ENCODE data around the gene OPRM1.

The OPRM1 gene

GRCh38 chr6:154206141-154206540, 167.1 kb downstream of the OPRM1 start:
- DNase-seq (ENCODE audit: low read depth), result no peak

GRCh38 chr6:154206996-154207395, 168.0 kb downstream of the OPRM1 start:
- no peak for DNase-seq (ENCODE audit: low read depth)

- no peak for DNase-seq (ENCODE audit: low read depth)
Observed at GRCh38 chr6:154209555-154209954, 170.5 kb downstream of the OPRM1 start.

- DNase-seq (ENCODE audit: low read depth), result no peak
Observed at GRCh38 chr6:154210678-154211077, 171.6 kb downstream of the OPRM1 start.

GRCh38 chr6:154213782-154214181, 174.7 kb downstream of the OPRM1 start:
- no peak for DNase-seq (ENCODE audit: low read depth)

GRCh38 chr6:154218301-154218700, 179.3 kb downstream of the OPRM1 start:
- no peak for DNase-seq (ENCODE audit: low read depth)

GRCh38 chr6:154218787-154219186, 179.7 kb downstream of the OPRM1 start:
- DNase-seq (ENCODE audit: low read depth), result no peak

GRCh38 chr6:154219250-154219649, 180.2 kb downstream of the OPRM1 start:
- DNase-seq (ENCODE audit: low read depth), result no peak

- DNase-seq (ENCODE audit: low read depth), result no peak
Observed at GRCh38 chr6:154222716-154223115, 183.7 kb downstream of the OPRM1 start.

- no peak for DNase-seq (ENCODE audit: low read depth)
Observed at GRCh38 chr6:154223296-154223695, 184.3 kb downstream of the OPRM1 start.

GRCh38 chr6:154226461-154226860, 187.4 kb downstream of the OPRM1 start:
- no peak for DNase-seq (ENCODE audit: low read depth)

- no peak for DNase-seq (ENCODE audit: low read depth)
Observed at GRCh38 chr6:154227862-154228520, 189.0 kb downstream of the OPRM1 start.

GRCh38 chr6:154228521-154228905, 189.5 kb downstream of the OPRM1 start:
- no peak for DNase-seq (ENCODE audit: low read depth)

- DNase-seq (ENCODE audit: low read depth), result no peak
Observed at GRCh38 chr6:154229786-154230185, 190.7 kb downstream of the OPRM1 start.

GRCh38 chr6:154230393-154230792, 191.4 kb downstream of the OPRM1 start:
- DNase-seq (ENCODE audit: low read depth), result no peak

GRCh38 chr6:154230910-154231595, 192.0 kb downstream of the OPRM1 start:
- no peak for DNase-seq (ENCODE audit: low read depth)

- no peak for DNase-seq (ENCODE audit: low read depth)
Observed at GRCh38 chr6:154232013-154232910, 193.2 kb downstream of the OPRM1 start.

GRCh38 chr6:154233383-154233782, 194.3 kb downstream of the OPRM1 start:
- no peak for DNase-seq (ENCODE audit: low read depth)

GRCh38 chr6:154234019-154234772, 195.2 kb downstream of the OPRM1 start:
- no peak for DNase-seq (ENCODE audit: low read depth)

- no peak for DNase-seq (ENCODE audit: low read depth)
Observed at GRCh38 chr6:154236646-154237301, 197.7 kb downstream of the OPRM1 start.

GRCh38 chr6:154238831-154239230, 199.8 kb downstream of the OPRM1 start:
- DNase-seq (ENCODE audit: low read depth), result no peak

- DNase-seq (ENCODE audit: low read depth), result no peak
Observed at GRCh38 chr6:154239392-154239791, 200.4 kb downstream of the OPRM1 start.

All from stimulated activated CD8-positive, alpha-beta memory T cell treated with anti-CD3 and anti-CD28 coated beads, Interleukin-15, amount 100 ng/mL, for 1 hour (primary cell).